GM06990 (cell line): Measurements from ENCODE around the gene AQP7.
"Not testable (repeated sequence)": the region's sequence is repeated elsewhere in the genome, so short reads cannot be mapped to it uniquely, and the experiment has no call there.

Experiments
- DNase-seq: peaks from one replicate; pipeline ENCODE4 v3.0.0-alpha.2; 2011; ENCODE audit not compliant: insufficient read length; ENCODE audit errors: extremely low read depth
- H3K27me3 ChIP-seq: replicated peaks from 2 replicates; pipeline ENCODE4 v1.6.0; 2011; ENCODE audit warnings: low read length; ENCODE audit not compliant: control insufficient read depth, insufficient read depth
- H3K36me3 ChIP-seq: 2 replicates; pipeline ENCODE4 v1.5.1; 2011; ENCODE audit warnings: low read length; ENCODE audit not compliant: control insufficient read depth, insufficient read depth
- H3K4me3 ChIP-seq: replicated peaks from 2 replicates; pipeline ENCODE4 v1.5.1; 2011; ENCODE audit warnings: low read depth, mild to moderate bottlenecking, control low read depth, low read length
- CTCF ChIP-seq: IDR thresholded peaks from 2 replicates; pipeline ENCODE4 v1.5.1; 2011; ENCODE audit warnings: low read length, control low read depth, mild to moderate bottlenecking, inconsistent platforms; ENCODE audit not compliant: insufficient read depth, poor library complexity, severe bottlenecking

Gene AQP7

DNA sequence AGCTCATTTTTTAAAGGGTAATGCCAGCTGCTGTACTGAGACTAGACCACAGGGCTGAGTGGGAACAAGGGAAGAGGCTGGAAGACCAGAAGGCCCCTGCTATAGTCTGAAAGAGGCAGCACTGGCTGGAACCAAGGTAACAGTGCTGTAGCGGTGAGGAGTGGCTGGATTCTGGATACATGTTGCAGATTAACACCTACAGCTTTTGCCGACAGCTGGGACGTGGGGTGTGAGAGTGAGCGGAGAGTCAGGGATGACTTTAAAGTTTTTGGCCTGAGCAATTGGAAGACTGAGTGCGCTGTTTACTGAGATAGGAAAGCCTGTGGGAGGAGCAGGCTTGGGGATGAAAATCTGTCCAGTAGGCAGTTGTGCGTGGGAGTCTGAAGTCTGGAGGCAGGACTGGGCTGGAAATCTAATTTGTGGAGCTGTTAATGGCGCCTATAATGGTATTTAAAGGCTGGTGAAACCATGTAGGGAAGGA lies 26.5 kb downstream of the AQP7 start:
- no peak for TF ChIP-seq CTCF
- no peak for DNase-seq
- no peaks in the 10 kb centered on the region for H3K27me3 ChIP-seq
- peaks cover 14% of the 10 kb centered on the region for H3K36me3 ChIP-seq
- no peak overlapping the region for H3K4me3 ChIP-seq

DNA sequence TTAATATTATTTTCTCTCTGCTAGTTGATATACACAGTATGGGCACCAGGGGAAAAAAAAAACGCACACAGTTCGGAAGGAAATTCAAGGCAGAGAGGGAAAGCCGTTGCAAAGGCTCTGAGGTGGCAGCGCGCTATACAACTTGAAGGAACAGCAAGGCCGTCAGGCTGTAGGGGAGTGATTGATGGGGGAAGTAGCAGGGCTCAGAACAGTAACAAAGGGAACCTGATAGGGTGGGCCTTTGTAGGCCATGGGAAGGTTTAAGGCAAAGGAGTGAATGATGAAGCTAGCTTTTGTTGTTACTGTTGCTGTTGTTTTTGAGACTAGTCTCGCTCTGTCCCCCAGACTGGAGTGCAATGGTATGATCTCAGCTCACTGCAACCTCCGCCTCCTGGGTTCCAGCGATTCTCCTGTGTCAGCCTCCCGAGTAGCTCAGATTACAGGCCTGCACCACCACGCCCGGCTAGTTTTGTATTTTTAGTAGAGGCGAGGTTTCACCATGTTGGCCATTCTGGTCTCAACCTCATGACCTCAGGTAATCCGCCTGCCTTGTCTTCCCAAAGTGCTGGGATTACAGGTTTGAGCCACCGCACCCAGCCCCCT lies 27.0 kb downstream of the AQP7 start:
- no peak for DNase-seq
- peaks cover 14% of the 10 kb centered on the region for H3K36me3 ChIP-seq
- no peaks in the 10 kb centered on the region for H3K27me3 ChIP-seq
- TF ChIP-seq CTCF: no peak
- no peak overlapping the region for H3K4me3 ChIP-seq

- DNase-seq: no peak
- Histone ChIP-seq H3K36me3 (peaks cover 14% of the 10 kb centered on the region), H3K27me3 (no peaks in the 10 kb centered on the region), H3K4me3 (no peak overlapping the region)
- peak; percentile 87 for TF ChIP-seq CTCF
These were observed 27.6 kb downstream of the AQP7 start for GRCh38 chr9:33374634-33375237.

DNA sequence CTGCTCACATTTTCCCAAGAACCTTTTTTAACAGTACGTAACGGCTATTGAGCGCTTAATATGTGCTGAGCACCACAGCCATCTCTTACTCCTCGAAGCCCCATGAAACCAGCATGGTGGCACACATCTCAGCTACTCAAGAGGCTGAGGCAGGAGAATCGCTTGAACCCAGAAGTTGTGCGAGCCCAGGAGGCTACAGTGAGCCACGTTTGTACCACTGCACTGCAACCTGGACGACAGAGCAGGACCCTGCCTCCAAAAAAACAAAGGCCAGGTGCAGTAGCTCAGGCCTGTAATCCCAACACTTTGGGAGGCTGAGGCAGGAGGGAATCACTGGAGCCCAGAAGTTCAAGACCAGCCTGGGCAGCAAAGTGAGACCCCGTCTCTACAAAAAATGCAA lies 28.2 kb downstream of the AQP7 start:
- TF ChIP-seq CTCF: no peak
- H3K36me3 ChIP-seq: peaks cover 14% of the 10 kb centered on the region
- no peak for DNase-seq
- no peak overlapping the region for H3K4me3 ChIP-seq
- no peaks in the 10 kb centered on the region for H3K27me3 ChIP-seq

DNA sequence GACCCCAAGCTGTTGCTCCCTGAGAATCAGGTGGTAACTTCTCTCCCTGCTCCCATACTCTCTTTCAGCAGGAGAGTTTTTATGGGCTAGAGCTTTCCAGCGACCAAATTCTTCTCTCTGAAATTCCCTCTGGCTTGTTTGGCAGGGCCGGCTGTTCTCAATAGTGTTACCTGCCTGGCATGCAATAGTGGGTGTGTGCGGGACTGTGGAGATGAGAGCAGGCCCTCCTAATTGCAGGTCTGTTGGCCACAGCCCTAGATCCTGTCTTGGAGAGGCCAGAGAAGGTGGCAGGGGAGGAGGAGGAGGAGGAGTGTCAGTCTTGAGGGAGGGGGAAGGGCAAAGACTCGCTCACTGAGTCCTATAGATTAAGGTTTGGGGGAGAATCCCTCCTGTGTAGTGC lies 29.5 kb downstream of the AQP7 start:
- H3K4me3 ChIP-seq: no peak overlapping the region
- peaks cover 20% of the 10 kb centered on the region for H3K36me3 ChIP-seq
- H3K27me3 ChIP-seq: no peaks in the 10 kb centered on the region
- no peak for DNase-seq
- no peak for TF ChIP-seq CTCF

DNA sequence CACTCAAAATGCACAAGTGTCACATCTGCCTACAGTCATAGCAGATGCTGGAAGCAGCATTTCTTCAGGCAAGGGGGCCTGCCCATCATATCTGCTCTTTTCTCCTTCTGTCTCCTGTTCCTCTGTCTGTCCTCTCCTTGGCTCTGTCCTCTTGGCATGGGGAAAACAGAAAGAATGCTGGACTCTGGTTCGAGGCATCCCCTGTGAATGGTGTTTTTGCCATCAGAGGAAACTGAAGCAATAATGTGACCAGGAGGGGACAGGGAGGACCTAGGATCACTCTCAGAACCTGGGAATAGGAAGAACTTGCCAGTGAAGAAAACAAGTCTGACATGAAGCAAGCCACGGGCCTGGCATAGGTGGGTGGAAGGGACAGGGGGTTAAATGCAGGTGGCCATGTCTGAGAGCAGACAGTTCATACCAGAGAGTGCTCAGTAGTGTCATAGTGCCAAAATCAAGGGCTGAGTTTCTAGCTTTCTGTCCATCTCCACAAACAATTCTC lies 35.3 kb downstream of the AQP7 start:
- TF ChIP-seq CTCF: no peak
- H3K27me3 ChIP-seq: no peaks in the 10 kb centered on the region

DNA sequence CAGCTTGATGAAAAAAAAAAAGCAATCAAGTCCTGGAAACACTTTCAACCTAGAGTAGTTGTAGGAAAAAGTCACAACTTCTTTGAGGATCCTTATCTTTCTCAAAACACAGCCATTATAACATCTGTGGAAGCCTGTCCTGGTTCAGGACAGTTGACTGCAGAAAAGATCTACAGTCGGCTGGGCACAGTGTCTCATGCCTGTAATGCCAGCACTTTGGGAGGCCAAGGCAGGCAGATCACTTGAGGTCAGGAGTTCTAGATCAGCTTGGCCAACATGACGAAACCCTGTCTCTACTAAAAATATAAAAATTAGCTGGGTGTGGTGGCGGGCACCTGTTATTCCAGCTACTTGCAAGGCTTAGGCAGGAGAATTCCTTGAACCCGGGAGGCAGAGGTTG lies 37.6 kb downstream of the AQP7 start:
- not testable (repeated sequence) for H3K27me3 ChIP-seq, DNase-seq, H3K4me3 ChIP-seq
- peaks cover 22% of the 10 kb centered on the region for H3K36me3 ChIP-seq

More for the DNA sequence above, 35.3 kb downstream of the AQP7 start:
- no peak overlapping the region for H3K4me3 ChIP-seq
- no peak for DNase-seq
- peaks cover 26% of the 10 kb centered on the region for H3K36me3 ChIP-seq
